ENCODE measurements around the gene TOX3. TPM values are rescaled to one million over a fixed set of nuclear protein-coding genes. Genes with fewer than 3 reads are reported as not detected.

The TOX3 gene
- total RNA-seq, result 0.39 TPM in 1 of 2 replicates, not detected in the other

GRCh38 chr16:52547004-52547833 lies at the start of gene TOX3:
TOX3 (minus strand) TSS chr16:52547143; CDS start chr16:52546723, 420 bp downstream.

All from placental epithelial cell (primary cell).